Caco-2 (cell line): Measurements from ENCODE around the gene IGSF11. TPM values are rescaled to one million over a fixed set of nuclear protein-coding genes. Genes with fewer than 3 reads are reported as not detected.

ENCODE experiments used
- BruUV-seq: library from RNA; stranded (reverse); fragments of 400-500 nt; replicated peaks from 2 replicates; lab custom pipeline; 2021; lab: Mats Ljungman, UMichigan
- CTCF ChIA-PET: fragments of 300-600 bp; sonication (Branson Sonifier 250); formaldehyde crosslinking; loops from one replicate; lab custom pipeline; 2022; ENCODE audit warnings: antibody characterized with exemption; lab: Charles Lee
- POLR2A ChIA-PET: fragments of 300-600 bp; sonication (Branson Sonifier 250); formaldehyde crosslinking; loops from one replicate; lab custom pipeline; 2022; ENCODE audit warnings: antibody characterized with exemption; lab: Charles Lee
- DNase-seq, 2 experiments: peaks; one replicate each; pipeline versions ENCODE4 v3.0.0 to v3.0.0-alpha.2; 2020 to 2022
- H3K27me3 ChIP-seq: replicated peaks from 2 replicates; pipeline ENCODE4 v1.6.0; 2011; ENCODE audit warnings: low read length; ENCODE audit not compliant: control insufficient read depth, insufficient read depth
- H3K36me3 ChIP-seq: 2 replicates; pipeline ENCODE4 v1.5.1; 2011; ENCODE audit warnings: low read length; ENCODE audit not compliant: control insufficient read depth, insufficient read depth
- H3K4me1 ChIP-seq: fragments of 250-450 bp; sonication (Bioruptor Pico); 2 replicates; pipeline ENCODE4 v1.5.1; 2020; ENCODE audit warnings: mild to moderate bottlenecking
- H3K4me3 ChIP-seq: 2 replicates; pipeline ENCODE4 v1.5.1; 2011; ENCODE audit warnings: low read depth, mild to moderate bottlenecking, control low read depth, low read length
- H3K9me3 ChIP-seq: fragments of 250-450 bp; sonication (Bioruptor Pico); 2 replicates; pipeline ENCODE4 v1.5.1; 2020; ENCODE audit warnings: mild to moderate bottlenecking, moderate library complexity
- H3K27ac Mint-ChIP-seq: one replicate; pipeline ENCODE4 v1.8.0; 2022; ENCODE audit warnings: mixed read lengths; ENCODE audit not compliant: unreplicated experiment
- H3K27me3 Mint-ChIP-seq: one replicate; pipeline ENCODE4 v1.8.0; 2022; ENCODE audit warnings: mixed read lengths; ENCODE audit not compliant: insufficient read depth, unreplicated experiment
- H3K36me3 Mint-ChIP-seq: one replicate; pipeline ENCODE4 v1.8.0; 2022; ENCODE audit warnings: mild to moderate bottlenecking, mixed read lengths; ENCODE audit not compliant: insufficient read depth, unreplicated experiment
- H3K4me1 Mint-ChIP-seq: one replicate; pipeline ENCODE4 v1.8.0; 2022; ENCODE audit warnings: low read depth, mixed read lengths; ENCODE audit not compliant: unreplicated experiment
- H3K4me3 Mint-ChIP-seq: one replicate; pipeline ENCODE4 v1.8.0; 2022; ENCODE audit warnings: mild to moderate bottlenecking, moderate library complexity, mixed read lengths; ENCODE audit not compliant: unreplicated experiment
- H3K9me3 Mint-ChIP-seq: one replicate; pipeline ENCODE4 v1.8.0; 2022; ENCODE audit warnings: mixed read lengths; ENCODE audit not compliant: unreplicated experiment
- CTCF ChIP-seq, 2 experiments: fragments of 200-600 bp in 1 of 2; IDR thresholded peaks; 1 replicate in 1 of 2; 2 replicates in 1 of 2; pipeline versions ENCODE4 v1.5.1 to v1.8.0; 2011 to 2022; ENCODE audit warnings: antibody characterized with exemption in 1 of 2, control low read depth in 1 of 2, inconsistent platforms in 1 of 2, low read depth in 1 of 2, low read length in 1 of 2, mild to moderate bottlenecking in 1 of 2, moderate library complexity in 1 of 2; ENCODE audit not compliant: insufficient read depth in 1 of 2, severe bottlenecking in 1 of 2, unreplicated experiment in 1 of 2
- intact Hi-C: fragments of 100-400 bp; cut with micrococcal nuclease; formaldehyde crosslinking; loops from one replicate; pipeline ENCODE4 v1.10.0; 2022; ENCODE audit not compliant: unreplicated experiment
- total RNA-seq: library from RNA; stranded (reverse); gene quantifications from 2 replicates; pipeline ENCODE4 v1.2.3, GENCODE V29; 2022

Gene IGSF11
- total RNA-seq, 1 experiment from 2014 or later = 0.41 TPM

DNA sequence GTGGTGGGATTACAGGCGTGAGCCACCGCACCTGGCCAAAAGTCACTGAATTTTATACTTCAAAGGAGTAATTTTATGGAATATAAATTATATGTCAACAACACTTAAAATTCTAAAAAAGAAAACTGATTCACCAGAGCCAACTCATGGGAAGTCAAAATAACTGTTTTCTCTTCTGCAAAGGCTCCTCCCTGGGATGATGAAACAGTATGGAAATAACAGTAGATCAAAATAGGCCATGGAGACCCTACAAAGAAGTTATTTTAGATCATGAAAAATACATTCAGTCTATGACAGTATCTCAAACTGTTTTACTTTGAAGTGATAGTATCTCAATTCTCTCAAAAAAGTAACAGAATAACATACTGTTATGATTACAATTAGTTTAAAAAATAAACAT lies 102.7 kb downstream of the IGSF11 start:
- no peak overlapping the region for H3K27ac Mint-ChIP-seq
- H3K36me3 ChIP-seq = no peaks in the 10 kb centered on the region
- no peaks in the 10 kb centered on the region for H3K27me3 ChIP-seq
- DNase-seq = no peak
- ChIA-PET POLR2A (no interaction called here), CTCF (no interaction called here)
- H3K36me3 Mint-ChIP-seq = no peaks in the 10 kb centered on the region
- intact Hi-C loops = no loop called here
- no peaks in the 10 kb centered on the region for H3K4me1 Mint-ChIP-seq
- H3K27me3 Mint-ChIP-seq = peaks cover 5% of the 10 kb centered on the region
- H3K4me3 Mint-ChIP-seq = no peak overlapping the region
- TF ChIP-seq CTCF (IDR thresholded peaks at IDR 0.05; ENCODE audit: insufficient read depth in 1 of 2, low read depth in 1 of 2, low read length in 1 of 2, severe bottlenecking in 1 of 2, unreplicated experiment in 1 of 2) = no peak
- H3K9me3 Mint-ChIP-seq = no peaks in the 10 kb centered on the region
- no peaks in the 10 kb centered on the region for H3K4me1 ChIP-seq
- no peak overlapping the region for H3K4me3 ChIP-seq
- no TSS peak for BruUV-seq
- H3K9me3 ChIP-seq = no peaks in the 10 kb centered on the region

DNA sequence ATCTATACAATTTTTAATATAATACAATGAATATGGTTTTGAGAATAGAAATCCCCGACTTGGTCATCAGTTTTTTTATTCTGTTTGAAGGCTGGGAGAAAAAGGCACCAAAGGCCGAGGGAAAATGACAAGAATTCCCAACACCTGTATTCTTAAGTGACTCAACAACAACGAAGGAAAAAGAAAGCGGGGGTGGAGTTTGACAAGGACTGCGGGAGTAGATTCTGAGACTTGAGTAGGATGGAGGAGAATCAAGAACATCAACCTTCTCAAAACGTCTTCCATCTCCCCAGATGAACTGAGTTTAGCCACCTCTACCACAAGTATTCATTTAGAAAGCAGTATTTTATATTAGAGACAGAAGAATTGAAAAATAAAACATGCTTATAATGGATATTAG lies 107.2 kb downstream of the IGSF11 start:
- Mint-ChIP-seq H3K27ac (no peak overlapping the region), H3K4me3 (no peak overlapping the region), H3K36me3 (no peaks in the 10 kb centered on the region), H3K27me3 (peaks cover 11% of the 10 kb centered on the region), H3K9me3 (no peaks in the 10 kb centered on the region), H3K4me1 (no peaks in the 10 kb centered on the region)
- intact Hi-C loops = no loop called here
- no peaks in the 10 kb centered on the region for H3K4me1 ChIP-seq
- no peaks in the 10 kb centered on the region for H3K27me3 ChIP-seq
- no peak for DNase-seq
- no peaks in the 10 kb centered on the region for H3K9me3 ChIP-seq
- no peaks in the 10 kb centered on the region for H3K36me3 ChIP-seq
- no TSS peak for BruUV-seq
- no peak for TF ChIP-seq CTCF (IDR thresholded peaks at IDR 0.05; ENCODE audit: insufficient read depth in 1 of 2, low read depth in 1 of 2, low read length in 1 of 2, severe bottlenecking in 1 of 2, unreplicated experiment in 1 of 2)
- ChIA-PET CTCF (no interaction called here), POLR2A (no interaction called here)
- no peak overlapping the region for H3K4me3 ChIP-seq

- Histone ChIP-seq H3K27me3 (no peaks in the 10 kb centered on the region), H3K4me3 (no peak overlapping the region), H3K36me3 (no peaks in the 10 kb centered on the region), H3K4me1 (no peaks in the 10 kb centered on the region), H3K9me3 (peaks cover 3% of the 10 kb centered on the region; the same call in 1 of the 2 replicates)
- no peak overlapping the region for H3K27ac Mint-ChIP-seq
- H3K4me3 Mint-ChIP-seq = no peak overlapping the region
- H3K36me3 Mint-ChIP-seq = no peaks in the 10 kb centered on the region
- DNase-seq = no peak
- H3K27me3 Mint-ChIP-seq = peaks cover 17% of the 10 kb centered on the region
- H3K9me3 Mint-ChIP-seq = no peaks in the 10 kb centered on the region
- no TSS peak for BruUV-seq
- ChIA-PET POLR2A (no interaction called here), CTCF (no interaction called here)
- TF ChIP-seq CTCF (IDR thresholded peaks at IDR 0.05; ENCODE audit: insufficient read depth in 1 of 2, low read depth in 1 of 2, low read length in 1 of 2, severe bottlenecking in 1 of 2, unreplicated experiment in 1 of 2) = no peak
- intact Hi-C loops = no loop called here
- no peaks in the 10 kb centered on the region for H3K4me1 Mint-ChIP-seq
These were observed 122.5 kb downstream of the IGSF11 start for GRCh38 chr3:118912188-118912587.
